Neuron (in vitro differentiated cells): ENCODE measurements around the gene TSC1.

Experiments
- H2AFZ ChIP-seq: one replicate; pipeline ENCODE4 v1.6.1; 2013; ENCODE audit warnings: low read depth, mild to moderate bottlenecking, inconsistent platforms, low read length, moderate library complexity
- H3K27me3 ChIP-seq: one replicate; pipeline ENCODE4 v1.6.1; 2013; ENCODE audit warnings: low read length; ENCODE audit not compliant: insufficient read depth
- H3K36me3 ChIP-seq: one replicate; pipeline ENCODE4 v1.6.1; 2013; ENCODE audit warnings: low read length; ENCODE audit not compliant: insufficient read depth
- H3K4me1 ChIP-seq: one replicate; pipeline ENCODE4 v1.6.1; 2013; ENCODE audit warnings: low read length; ENCODE audit not compliant: insufficient read depth
- H3K4me3 ChIP-seq: 2 replicates; pipeline ENCODE4 v1.5.1; 2013; ENCODE audit warnings: mild to moderate bottlenecking, low read length, moderate library complexity
- H3K9me3 ChIP-seq: one replicate; pipeline ENCODE4 v1.6.1; 2013; ENCODE audit warnings: low read length

TSC1 gene

DNA sequence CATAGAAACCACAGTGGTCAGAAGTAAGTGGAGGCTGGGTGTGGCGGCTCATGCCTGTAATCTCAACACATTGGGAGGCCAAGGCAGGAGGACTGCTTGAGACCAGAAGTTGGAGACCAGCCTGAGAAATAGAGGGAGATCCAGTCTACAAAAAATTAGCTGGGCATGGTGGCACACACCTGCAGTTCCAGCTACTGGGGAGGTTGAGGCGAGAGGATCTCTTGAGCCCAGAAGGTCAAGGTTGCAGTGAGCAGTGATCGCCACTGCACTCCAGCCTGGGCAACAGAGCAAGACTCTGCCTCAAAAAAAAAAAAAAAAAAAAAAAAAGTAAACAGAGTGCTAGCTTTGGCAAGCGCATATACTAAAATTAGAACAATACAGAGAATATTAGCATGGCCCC is 90.9 kb downstream of the TSC1 start:
- no peaks in the 10 kb centered on the region for H3K9me3 ChIP-seq
- no peaks in the 10 kb centered on the region for H3K36me3 ChIP-seq
- no peak overlapping the region for H2AFZ ChIP-seq
- H3K4me1 ChIP-seq: peaks cover 24% of the 10 kb centered on the region
- H3K4me3 ChIP-seq: no peak overlapping the region
- no peaks in the 10 kb centered on the region for H3K27me3 ChIP-seq

- no peaks in the 10 kb centered on the region for H3K36me3 ChIP-seq
- peaks cover 4% of the 10 kb centered on the region for H3K4me1 ChIP-seq
- H2AFZ ChIP-seq: no peak overlapping the region
- no peaks in the 10 kb centered on the region for H3K27me3 ChIP-seq
- no peaks in the 10 kb centered on the region for H3K9me3 ChIP-seq
- H3K4me3 ChIP-seq: no peak overlapping the region
Measured at GRCh38 chr9:132849185-132849706, 95.2 kb downstream of the TSC1 start.

DNA sequence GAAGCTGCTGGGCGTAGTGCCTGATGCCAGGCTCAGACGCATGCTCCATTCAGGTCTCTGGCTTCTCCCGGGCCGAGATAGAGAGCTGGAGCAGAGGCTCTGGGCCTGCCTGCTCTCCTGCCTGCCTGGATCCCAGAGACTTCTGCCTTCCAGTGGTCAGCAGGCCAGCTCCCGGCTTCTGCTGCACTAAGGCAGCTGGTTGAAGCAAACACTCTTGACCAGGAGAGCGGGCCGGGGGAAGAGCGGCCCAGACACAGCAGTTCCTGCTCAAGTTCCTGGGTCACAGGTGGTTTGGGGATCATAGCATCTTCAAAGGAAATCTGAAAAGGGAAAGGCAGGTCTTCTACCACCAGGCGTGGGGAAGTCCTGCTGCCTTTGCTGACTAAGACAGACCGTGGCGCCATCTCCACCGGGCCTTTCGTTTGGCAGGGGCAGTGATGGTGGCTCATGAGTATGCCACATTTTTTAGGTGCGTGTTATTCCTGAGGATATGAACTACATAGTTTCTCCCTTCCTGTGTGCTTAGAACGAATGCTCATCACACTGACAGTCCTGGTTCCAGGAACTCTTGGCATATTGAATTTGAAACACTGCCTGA is 97.4 kb downstream of the TSC1 start:
- no peaks in the 10 kb centered on the region for H3K36me3 ChIP-seq
- no peak overlapping the region for H3K4me3 ChIP-seq
- no peak overlapping the region for H2AFZ ChIP-seq
- no peaks in the 10 kb centered on the region for H3K27me3 ChIP-seq
- H3K9me3 ChIP-seq: no peaks in the 10 kb centered on the region
- H3K4me1 ChIP-seq: peaks cover 4% of the 10 kb centered on the region

DNA sequence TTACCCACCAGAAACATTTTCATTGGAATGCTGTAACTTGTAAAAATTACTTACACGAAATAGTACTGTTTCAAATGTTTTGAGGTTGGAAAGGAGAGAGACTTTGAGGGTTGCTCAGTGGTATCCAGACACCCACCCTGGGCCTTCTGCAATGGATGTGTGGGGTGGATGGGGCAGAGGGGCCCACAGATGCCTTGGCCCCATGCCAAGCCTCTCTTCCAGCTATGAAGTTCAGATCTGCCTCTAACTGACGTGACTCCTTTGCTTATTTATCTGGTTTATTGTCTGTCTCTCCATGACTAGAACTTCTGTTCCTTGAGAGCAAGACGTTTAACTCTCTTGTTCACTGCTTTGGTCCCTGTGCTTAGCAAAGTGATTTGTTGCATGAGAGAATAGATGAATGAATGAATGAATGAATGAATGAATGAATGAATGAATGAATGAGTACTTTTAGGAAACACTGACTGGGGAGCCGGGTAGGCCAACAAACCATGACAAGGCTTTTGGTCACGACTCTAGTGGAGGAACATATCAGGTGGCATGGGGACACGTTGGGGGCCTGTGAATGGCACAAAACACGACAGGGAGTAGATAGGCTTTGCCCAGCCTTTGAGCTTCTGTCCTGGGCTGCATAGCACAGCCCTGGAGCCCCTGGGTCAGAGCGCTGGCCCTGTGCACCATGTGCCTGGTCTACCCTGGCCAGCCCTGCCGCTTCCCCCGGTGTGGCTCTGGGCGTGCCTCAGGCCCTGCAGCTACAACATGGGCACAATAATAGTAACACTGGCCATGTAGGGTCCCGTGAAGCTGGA is 98.1 kb downstream of the TSC1 start:
- no peaks in the 10 kb centered on the region for H3K27me3 ChIP-seq

DNA sequence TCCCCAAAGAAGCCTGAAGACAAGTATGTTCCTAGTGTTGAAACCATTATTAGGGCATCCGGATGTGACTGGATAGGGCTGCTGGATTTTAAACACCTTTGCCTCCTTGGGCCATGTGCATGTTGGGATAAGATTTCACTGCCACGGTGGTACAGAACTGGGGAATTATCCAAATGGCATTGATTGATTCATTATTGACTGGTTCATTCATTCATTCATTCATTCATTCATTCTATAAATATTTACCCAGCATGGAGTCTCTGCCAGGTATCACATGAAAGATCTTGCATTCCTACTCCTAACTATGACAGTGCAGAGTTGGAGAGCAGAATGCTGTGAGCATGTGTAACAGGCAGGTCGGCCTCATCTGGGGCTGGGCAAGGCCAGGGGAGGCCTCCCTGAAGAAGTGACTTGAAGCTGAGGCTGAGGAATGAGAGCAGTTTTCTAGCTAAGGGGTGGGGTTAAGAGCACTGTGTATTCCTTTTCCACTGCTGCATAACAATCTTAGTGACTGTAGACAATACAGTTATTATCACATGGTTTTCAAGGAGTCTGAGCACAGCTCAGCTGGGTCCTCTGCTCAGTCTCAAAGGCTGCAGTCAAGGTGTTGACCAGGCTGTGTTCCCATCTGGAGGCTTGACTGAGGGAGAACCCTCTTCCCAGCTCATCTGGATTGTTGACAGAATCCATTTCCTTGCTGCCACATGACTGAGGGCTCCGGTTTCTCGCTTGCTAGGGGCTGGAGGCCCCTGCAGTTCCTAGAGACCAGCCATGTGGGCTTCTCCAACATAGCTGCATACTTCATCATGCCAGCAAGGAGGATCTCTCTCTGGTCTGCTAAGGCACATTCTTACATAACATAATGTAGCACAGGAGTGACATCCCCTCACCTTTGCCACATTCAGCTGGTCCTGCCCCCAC is 102.0 kb downstream of the TSC1 start:
- Histone ChIP-seq H3K9me3 (no peaks in the 10 kb centered on the region), H3K27me3 (no peaks in the 10 kb centered on the region), H3K4me1 (peaks cover 6% of the 10 kb centered on the region), H3K36me3 (no peaks in the 10 kb centered on the region), H3K4me3 (no peak overlapping the region), H2AFZ (no peak overlapping the region)

More for the DNA sequence above, 98.1 kb downstream of the TSC1 start:
- Histone ChIP-seq H2AFZ (no peak overlapping the region), H3K4me3 (no peak overlapping the region), H3K36me3 (no peaks in the 10 kb centered on the region), H3K4me1 (peaks cover 4% of the 10 kb centered on the region), H3K9me3 (no peaks in the 10 kb centered on the region)
